SU-DHL-6 (cell line): Measurements from ENCODE around the gene MTHFR.

Source experiments
- H2AFZ ChIP-seq: fragments of 200-600 bp; sonication (generic); 2 replicates; pipeline ENCODE4 v1.6.1; 2014; ENCODE audit warnings: low read depth, mild to moderate bottlenecking, moderate library complexity, mixed read lengths, antibody characterized with exemption, low read length; ENCODE audit not compliant: severe bottlenecking
- H3F3A ChIP-seq: fragments of 200-600 bp; shearing (Covaris generic); 2 replicates; pipeline ENCODE4 v1.6.0; 2016; ENCODE audit warnings: antibody characterized with exemption, mild to moderate bottlenecking; ENCODE audit not compliant: insufficient read depth
- H3K27ac ChIP-seq: fragments of 200-600 bp; sonication (generic); 2 replicates; pipeline ENCODE4 v1.5.1; 2016; ENCODE audit warnings: low read depth, mild to moderate bottlenecking, low read length, moderate library complexity, mixed read lengths
- H3K27me3 ChIP-seq: fragments of 200-600 bp; sonication (generic), shearing (Covaris generic); 2 replicates; pipeline ENCODE4 v1.6.0; 2014; ENCODE audit warnings: mild to moderate bottlenecking, low read length
- H3K36me3 ChIP-seq: fragments of 200-600 bp; sonication (generic); 2 replicates; pipeline ENCODE4 v1.6.1; 2014; ENCODE audit warnings: mild to moderate bottlenecking, low read length, mixed read lengths
- H3K4me2 ChIP-seq: fragments of 300-600, 200-600 bp; shearing (Covaris generic), sonication (generic); 2 replicates; pipeline ENCODE4 v1.6.0; 2014; ENCODE audit warnings: low read length, low read depth, mild to moderate bottlenecking; ENCODE audit not compliant: poor library complexity, severe bottlenecking
- H3K4me3 ChIP-seq: fragments of 200-600 bp; sonication (generic); 2 replicates; pipeline ENCODE4 v1.5.1; 2014; ENCODE audit warnings: antibody characterized with exemption, low read length, mild to moderate bottlenecking, mixed read lengths; ENCODE audit not compliant: insufficient read depth, poor library complexity, severe bottlenecking
- H3K79me2 ChIP-seq: fragments of 200-600 bp; sonication (generic); 2 replicates; pipeline ENCODE4 v1.6.1; 2014; ENCODE audit warnings: mild to moderate bottlenecking, low read length, moderate library complexity; ENCODE audit not compliant: insufficient read depth
- H3K9ac ChIP-seq: fragments of 200-600 bp; sonication (generic); 2 replicates; pipeline ENCODE4 v1.7.0; 2014; ENCODE audit warnings: mild to moderate bottlenecking, low read length
- H3K9me2 ChIP-seq: fragments of 200-600 bp; sonication (generic); replicated peaks from 2 replicates; pipeline ENCODE4 v1.6.1; 2014; ENCODE audit warnings: low read length; ENCODE audit not compliant: insufficient read depth
- H3K9me3 ChIP-seq: fragments of 200-600 bp; sonication (generic); 2 replicates; pipeline ENCODE4 v1.6.1; 2014; ENCODE audit warnings: low read length, mixed read lengths; ENCODE audit not compliant: insufficient read depth
- H4K20me1 ChIP-seq: fragments of 200-600 bp; sonication (generic); 2 replicates; pipeline ENCODE4 v1.6.1; 2014; ENCODE audit warnings: low read depth, mild to moderate bottlenecking, antibody characterized with exemption, low read length, moderate library complexity, mixed read lengths
- CTCF ChIP-seq: fragments of 200-600 bp; sonication (generic); IDR thresholded peaks from one replicate; pipeline ENCODE4 v1.5.1; 2017; ENCODE audit warnings: antibody characterized with exemption, mild to moderate bottlenecking, low read length, moderate library complexity; ENCODE audit not compliant: insufficient read depth, poor library complexity, severe bottlenecking
- EZH2phosphoT487 ChIP-seq: fragments of 200-600 bp; sonication (generic), shearing (Covaris generic); conservative IDR thresholded peaks from 2 replicates; pipeline ENCODE4 v1.6.1; 2018; ENCODE audit warnings: mild to moderate bottlenecking, antibody characterized with exemption, low read length, moderate library complexity, mixed read lengths

The MTHFR gene

GRCh38 chr1:11765661-11766428 lies 39.9 kb downstream of the MTHFR start:
- Histone ChIP-seq H3K79me2 (no peaks in the 10 kb centered on the region), H3K27ac (no peak overlapping the region), H4K20me1 (no peaks in the 10 kb centered on the region), H3K9ac (no peak overlapping the region), H3K9me3 (no peaks in the 10 kb centered on the region), H3K36me3 (no peaks in the 10 kb centered on the region), H3K27me3 (no peaks in the 10 kb centered on the region), H3K4me3 (no peak overlapping the region), H2AFZ (no peak overlapping the region), H3F3A (no peaks in the 10 kb centered on the region), H3K9me2 (no peaks in the 10 kb centered on the region), H3K4me2 (no peak overlapping the region)
- no peak for TF ChIP-seq EZH2phosphoT487
- no peak for TF ChIP-seq CTCF

- H3K4me2 ChIP-seq: no peak overlapping the region
- H2AFZ ChIP-seq: no peak overlapping the region
- H3K36me3 ChIP-seq: no peaks in the 10 kb centered on the region
- no peaks in the 10 kb centered on the region for H3K9me2 ChIP-seq
- H3K27ac ChIP-seq: no peak overlapping the region
- no peaks in the 10 kb centered on the region for H3K79me2 ChIP-seq
- no peaks in the 10 kb centered on the region for H4K20me1 ChIP-seq
- no peaks in the 10 kb centered on the region for H3K27me3 ChIP-seq
- H3K9me3 ChIP-seq: no peaks in the 10 kb centered on the region
- H3F3A ChIP-seq: no peaks in the 10 kb centered on the region
- TF ChIP-seq EZH2phosphoT487 (no peak), CTCF (no peak)
- H3K9ac ChIP-seq: no peak overlapping the region
- no peak overlapping the region for H3K4me3 ChIP-seq
Measured at GRCh38 chr1:11764519-11764918, 41.2 kb downstream of the MTHFR start.

GRCh38 chr1:11764115-11764514 lies 41.6 kb downstream of the MTHFR start:
- Histone ChIP-seq H3F3A (no peaks in the 10 kb centered on the region), H3K4me3 (no peak overlapping the region), H3K9me2 (no peaks in the 10 kb centered on the region), H3K27ac (no peak overlapping the region), H2AFZ (no peak overlapping the region), H4K20me1 (no peaks in the 10 kb centered on the region), H3K9me3 (no peaks in the 10 kb centered on the region), H3K79me2 (no peaks in the 10 kb centered on the region), H3K9ac (no peak overlapping the region), H3K27me3 (no peaks in the 10 kb centered on the region), H3K4me2 (no peak overlapping the region), H3K36me3 (no peaks in the 10 kb centered on the region)
- TF ChIP-seq EZH2phosphoT487 (no peak), CTCF (no peak)
